Tibial artery (tissue), 4 donors: ENCODE measurements around the gene MICAL2.

Experiments
- DNase-seq, 2 donors: peaks; one replicate each; pipeline ENCODE4 v3.0.0-alpha.2; 2019
- H3K27ac ChIP-seq, 2 donors: fragments of 200-600 bp; sonication (generic) in 1 of 2; 1 replicate in 1 of 2; 2 replicates in 1 of 2; pipeline ENCODE4 v1.5.1; 2018 to 2019; ENCODE audit warnings: mild to moderate bottlenecking in 1 of 2
- H3K27me3 ChIP-seq, 2 donors: fragments of 200-600 bp; sonication (generic) in 1 of 2; one replicate each; pipeline versions ENCODE4 v1.5.1 to v1.6.0; 2016 to 2019
- H3K36me3 ChIP-seq, 3 donors: fragments of 200-600 bp; sonication (generic) in 2 of 3; one replicate each; pipeline ENCODE4 v1.5.1; 2016 to 2019; ENCODE audit warnings: mild to moderate bottlenecking in 2 of 3
- H3K4me1 ChIP-seq, 4 donors: fragments of 200-600 bp; sonication (generic) in 2 of 4; 1 replicate in 3 of 4; 2 replicates in 1 of 4; pipeline ENCODE4 v1.5.1; 2016 to 2019
- H3K4me3 ChIP-seq, 2 donors: fragments of 200-600 bp; sonication (generic) in 1 of 2; 1 replicate in 1 of 2; 2 replicates in 1 of 2; pipeline ENCODE4 v1.5.1; 2018 to 2019; ENCODE audit warnings: mild to moderate bottlenecking in 2 of 2
- H3K9me3 ChIP-seq, 3 donors: fragments of 200-600 bp; sonication (generic) in 1 of 3; one replicate each; pipeline ENCODE4 v1.5.1; 2016 to 2019
- CTCF ChIP-seq, 2 experiments: fragments of 200-600 bp in 1 of 2; fragments of 450-650 bp in 1 of 2; IDR thresholded peaks; one replicate each; pipeline ENCODE4 v1.5.1; 2017 to 2019; ENCODE audit warnings: antibody characterized with exemption in 2 of 2, mild to moderate bottlenecking in 1 of 2, moderate library complexity in 1 of 2
- intact Hi-C: fragments of 100-400 bp; cut with DNase I; formaldehyde crosslinking; loops from one replicate; pipeline ENCODE4 v1.15.0; 2023; ENCODE audit warnings: low total_unique reads

The MICAL2 gene

GRCh38 chr11:12090061-12090591 is 20.3 kb upstream of the MICAL2 start:
- TF ChIP-seq CTCF (IDR thresholded peaks at IDR 0.05), result no peak
- peak; percentile 18 to 61 for DNase-seq
- H3K4me3 ChIP-seq, result no peak overlapping the region
- peaks cover 0 to 81% (median 53%) of the 10 kb centered on the region in 4 donors for H3K4me1 ChIP-seq
- H3K27me3 ChIP-seq, result no peaks in the 10 kb centered on the region
- intact Hi-C loops, result no loop called here
- H3K36me3 ChIP-seq, result no peaks in the 10 kb centered on the region
- no peaks in the 10 kb centered on the region for H3K9me3 ChIP-seq
- peak overlapping the region; percentile 84 to 91 for H3K27ac ChIP-seq

- intact Hi-C loops, result no loop called here
- no peaks in the 10 kb centered on the region for H3K27me3 ChIP-seq
- peaks cover 0 to 74% (median 47%) of the 10 kb centered on the region in 4 donors for H3K4me1 ChIP-seq
- peak overlapping the region; percentile 84 to 91 for H3K27ac ChIP-seq
- no peaks in the 10 kb centered on the region for H3K36me3 ChIP-seq
- H3K4me3 ChIP-seq, result no peak overlapping the region
- peak; percentile 11 to 23 for DNase-seq
- H3K9me3 ChIP-seq, result no peaks in the 10 kb centered on the region
- no peak for TF ChIP-seq CTCF (IDR thresholded peaks at IDR 0.05)
These were observed 19.6 kb upstream of the MICAL2 start for GRCh38 chr11:12090761-12091258.

GRCh38 chr11:12091956-12092558 is 18.3 kb upstream of the MICAL2 start:
- peak; percentile 1 to 16 for DNase-seq
- peak overlapping the region; percentile 84 to 91 for H3K27ac ChIP-seq
- intact Hi-C loops, result no loop called here
- no peaks in the 10 kb centered on the region for H3K27me3 ChIP-seq
- H3K4me1 ChIP-seq, result peaks cover 0 to 62% (median 38%) of the 10 kb centered on the region in 4 donors
- no peak overlapping the region for H3K4me3 ChIP-seq
- TF ChIP-seq CTCF (IDR thresholded peaks at IDR 0.05), result peak; percentile 40 to 44
- H3K9me3 ChIP-seq, result no peaks in the 10 kb centered on the region
- H3K36me3 ChIP-seq, result no peaks in the 10 kb centered on the region

GRCh38 chr11:12092714-12093113 is 17.7 kb upstream of the MICAL2 start:
- TF ChIP-seq CTCF (IDR thresholded peaks at IDR 0.05), result no peak
- Histone ChIP-seq H3K9me3 (no peaks in the 10 kb centered on the region), H3K4me1 (peaks cover 0 to 55% (median 31%) of the 10 kb centered on the region in 4 donors), H3K27ac (peak overlapping the region; percentile 84 to 91), H3K36me3 (no peaks in the 10 kb centered on the region), H3K4me3 (no peak overlapping the region), H3K27me3 (no peaks in the 10 kb centered on the region)
- intact Hi-C loops, result no loop called here
- peak in 1 of 2 donors; percentile 64 for DNase-seq

GRCh38 chr11:12094872-12095800 is 15.3 kb upstream of the MICAL2 start:
- peak; percentile 3 to 27 for DNase-seq
- no peak for TF ChIP-seq CTCF (IDR thresholded peaks at IDR 0.05)
- intact Hi-C loops, result no loop called here
- no peaks in the 10 kb centered on the region for H3K36me3 ChIP-seq
- H3K4me3 ChIP-seq, result no peak overlapping the region
- no peaks in the 10 kb centered on the region for H3K9me3 ChIP-seq
- no peaks in the 10 kb centered on the region for H3K27me3 ChIP-seq
- peaks cover 0 to 31% (median 14%) of the 10 kb centered on the region in 4 donors for H3K4me1 ChIP-seq
- no peak overlapping the region for H3K27ac ChIP-seq
